ENCODE data around the gene GPC6.

The GPC6 gene

DNA sequence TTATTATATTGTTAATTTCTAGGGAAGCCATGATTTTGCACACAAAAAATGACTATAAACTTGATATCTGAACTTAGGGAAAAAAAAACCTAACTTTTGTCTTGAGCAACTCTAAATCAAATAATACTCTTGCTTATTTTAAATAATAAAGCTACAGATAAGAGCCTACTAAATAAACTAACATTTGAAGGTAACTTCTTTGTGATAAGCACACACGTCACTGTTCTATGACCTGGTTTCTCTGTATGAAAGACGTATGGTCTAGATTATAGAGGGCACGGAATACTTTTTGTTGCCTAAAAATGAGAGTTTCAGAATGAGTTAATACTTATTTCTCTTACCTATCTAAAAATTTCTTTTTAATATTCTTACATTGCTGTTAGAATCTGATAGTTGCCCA lies 649.6 kb downstream of the GPC6 start:
- in situ Hi-C loops (cut with MboI; ENCODE audit: low sequenced_read_pairs): no loop called here

GRCh38 chr13:93878675-93879074 lies 652.1 kb downstream of the GPC6 start:
- in situ Hi-C loops (cut with MboI; ENCODE audit: low sequenced_read_pairs): no loop called here

- in situ Hi-C loops (cut with MboI; ENCODE audit: low sequenced_read_pairs): no loop called here
Observed at GRCh38 chr13:93881411-93881810, 654.8 kb downstream of the GPC6 start.

- in situ Hi-C loops (cut with MboI; ENCODE audit: low sequenced_read_pairs): no loop called here
Observed at GRCh38 chr13:93882086-93882651, 655.6 kb downstream of the GPC6 start.

GRCh38 chr13:93889430-93889951 lies 662.9 kb downstream of the GPC6 start:
- in situ Hi-C loops (cut with MboI; ENCODE audit: low sequenced_read_pairs): no loop called here

GRCh38 chr13:93899981-93900380 lies 673.4 kb downstream of the GPC6 start:
- in situ Hi-C loops (cut with MboI; ENCODE audit: low sequenced_read_pairs): no loop called here

- in situ Hi-C loops (cut with MboI; ENCODE audit: low sequenced_read_pairs): no loop called here
Observed at GRCh38 chr13:93900731-93901130, 674.1 kb downstream of the GPC6 start.

- in situ Hi-C loops (cut with MboI; ENCODE audit: low sequenced_read_pairs): no loop called here
Observed at GRCh38 chr13:93903909-93904308, 677.3 kb downstream of the GPC6 start.

GRCh38 chr13:93915269-93915809 lies 688.7 kb downstream of the GPC6 start:
- in situ Hi-C loops (cut with MboI; ENCODE audit: low sequenced_read_pairs): no loop called here

DNA sequence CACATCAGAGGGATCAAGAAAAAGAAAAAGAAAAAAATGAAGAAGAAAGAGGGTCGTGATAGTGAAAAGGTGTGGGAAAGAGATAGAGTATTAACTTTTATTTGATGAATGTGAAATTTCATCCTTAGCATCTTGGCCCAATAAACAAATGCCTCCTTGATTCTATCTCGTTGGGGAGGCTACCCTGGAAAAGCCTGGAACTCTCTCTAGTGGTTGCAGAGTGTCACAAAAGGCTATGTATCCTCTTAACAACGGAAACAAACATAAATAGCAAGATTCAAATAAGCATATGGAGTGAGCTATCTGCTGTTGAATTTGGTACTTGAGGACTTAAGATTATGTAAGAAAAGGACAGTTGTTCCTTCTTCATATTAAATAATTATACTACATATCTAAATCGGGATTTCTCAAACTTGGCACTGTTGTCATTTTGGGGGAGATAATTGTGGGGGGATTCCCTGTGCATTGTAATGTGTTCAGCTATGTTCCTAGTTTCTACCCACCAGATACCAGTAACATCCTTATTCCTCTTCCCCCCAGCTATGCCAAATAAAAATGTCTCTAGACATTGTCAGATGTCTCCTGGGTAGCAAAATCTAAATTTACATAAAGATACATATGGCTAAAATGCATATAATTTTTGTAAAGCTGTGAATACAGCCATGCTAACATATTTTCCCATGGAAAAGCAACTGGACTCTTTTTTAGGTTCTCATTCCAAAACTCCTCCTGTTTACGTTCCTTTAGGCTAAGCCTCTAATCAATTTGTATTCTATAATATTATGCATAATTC lies 695.7 kb downstream of the GPC6 start:
- in situ Hi-C loops (cut with MboI; ENCODE audit: low sequenced_read_pairs): no loop called here

DNA sequence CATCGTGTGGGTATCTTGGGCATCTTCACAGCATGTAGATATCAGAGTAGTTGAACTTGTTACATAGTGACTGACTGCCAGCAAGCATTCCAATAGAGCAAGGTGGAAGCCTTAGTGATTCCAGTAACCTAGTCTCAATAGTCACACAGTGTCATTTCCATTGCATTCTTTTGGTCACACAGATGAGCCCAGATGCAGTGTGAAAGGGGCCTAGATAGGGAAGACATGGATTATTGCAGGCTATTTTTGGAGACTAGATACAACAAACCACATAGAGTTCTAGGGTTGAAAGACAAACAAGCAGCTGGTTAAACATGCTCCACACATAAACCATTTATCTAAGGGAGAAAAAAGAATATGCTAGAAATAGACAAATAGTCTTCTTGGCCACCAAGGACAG lies 699.4 kb downstream of the GPC6 start:
- in situ Hi-C loops (cut with MboI; ENCODE audit: low sequenced_read_pairs): no loop called here

GRCh38 chr13:93926425-93926824 lies 699.8 kb downstream of the GPC6 start:
- in situ Hi-C loops (cut with MboI; ENCODE audit: low sequenced_read_pairs): no loop called here

DNA sequence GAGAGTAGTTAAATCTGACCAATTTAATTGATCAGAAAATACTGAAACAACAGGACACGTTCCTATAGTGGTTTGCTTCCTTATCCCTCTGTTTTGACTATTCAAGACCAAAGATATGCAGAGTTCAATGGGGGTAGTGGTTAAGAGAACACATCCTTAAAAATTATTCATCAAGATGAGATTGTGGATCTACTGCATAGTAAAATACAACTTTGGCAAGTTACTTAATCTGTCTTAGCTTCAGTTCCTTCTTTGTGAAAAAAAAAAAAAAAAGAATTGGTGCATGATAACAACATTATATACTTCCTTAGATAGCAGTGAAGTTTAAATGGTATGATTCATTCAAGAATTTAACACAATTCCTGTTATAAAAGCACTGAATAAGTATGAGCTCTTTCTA lies 700.8 kb downstream of the GPC6 start:
- in situ Hi-C loops (cut with MboI; ENCODE audit: low sequenced_read_pairs): no loop called here

DNA sequence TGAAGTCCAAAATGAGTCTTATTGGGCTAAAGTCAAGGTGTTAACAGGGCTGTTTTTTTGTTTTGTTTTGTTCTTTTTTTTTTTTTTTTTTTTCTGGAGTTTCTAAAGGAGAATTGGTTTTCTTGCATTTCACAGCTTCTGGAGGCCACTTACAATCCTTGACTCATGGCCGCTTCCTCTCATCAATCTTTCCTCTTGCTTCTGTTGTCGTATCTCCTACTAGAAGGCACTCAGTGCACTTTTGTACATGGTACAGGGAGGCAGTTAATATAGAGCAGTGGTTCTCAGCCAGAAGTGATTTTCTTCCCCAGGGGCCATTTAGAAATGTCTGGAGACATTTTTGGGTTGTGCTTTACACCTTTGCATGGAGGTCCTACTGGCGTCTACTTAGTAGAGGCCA lies 706.3 kb downstream of the GPC6 start:
- in situ Hi-C loops (cut with MboI; ENCODE audit: low sequenced_read_pairs): no loop called here

GRCh38 chr13:93936901-93937300 lies 710.3 kb downstream of the GPC6 start:
- in situ Hi-C loops (cut with MboI; ENCODE audit: low sequenced_read_pairs): no loop called here

DNA sequence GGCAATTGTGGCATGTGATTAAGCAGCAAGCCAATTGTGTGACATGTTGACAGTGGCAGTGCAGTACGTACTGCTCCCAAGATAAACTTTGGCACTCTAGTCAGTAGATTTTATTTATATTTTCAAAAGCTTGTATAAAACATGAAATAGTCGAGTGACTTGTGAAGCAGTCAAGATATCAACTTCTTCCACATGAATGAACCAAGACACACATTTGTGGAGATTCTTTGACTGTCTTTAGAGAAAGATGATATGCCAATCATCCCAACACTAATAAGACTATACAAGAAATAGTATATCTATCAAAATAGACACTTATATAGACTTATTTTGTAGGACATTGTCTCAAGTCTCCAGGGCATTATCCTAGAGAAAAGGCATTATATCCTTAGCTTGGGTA lies 714.8 kb downstream of the GPC6 start:
- in situ Hi-C loops (cut with MboI; ENCODE audit: low sequenced_read_pairs): no loop called here

DNA sequence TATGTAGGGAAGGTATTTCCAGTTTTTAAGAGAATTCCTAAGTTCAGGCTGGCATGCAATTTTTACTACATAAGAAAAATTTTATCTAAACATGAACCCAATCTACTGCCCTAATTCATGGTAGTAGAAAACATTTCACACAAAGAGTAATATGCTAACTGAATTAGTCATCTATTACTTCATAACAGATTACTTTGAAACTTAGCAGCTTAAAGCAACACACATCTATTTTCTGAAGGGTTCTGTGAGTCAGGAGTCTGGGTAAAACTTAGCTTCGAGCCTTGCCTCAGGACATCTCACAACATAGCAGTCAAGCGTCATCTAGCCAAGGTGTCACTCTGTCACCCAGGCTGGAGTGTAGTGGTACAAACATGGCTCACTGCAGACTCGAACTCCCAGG lies 715.4 kb downstream of the GPC6 start:
- in situ Hi-C loops (cut with MboI; ENCODE audit: low sequenced_read_pairs): no loop called here

DNA sequence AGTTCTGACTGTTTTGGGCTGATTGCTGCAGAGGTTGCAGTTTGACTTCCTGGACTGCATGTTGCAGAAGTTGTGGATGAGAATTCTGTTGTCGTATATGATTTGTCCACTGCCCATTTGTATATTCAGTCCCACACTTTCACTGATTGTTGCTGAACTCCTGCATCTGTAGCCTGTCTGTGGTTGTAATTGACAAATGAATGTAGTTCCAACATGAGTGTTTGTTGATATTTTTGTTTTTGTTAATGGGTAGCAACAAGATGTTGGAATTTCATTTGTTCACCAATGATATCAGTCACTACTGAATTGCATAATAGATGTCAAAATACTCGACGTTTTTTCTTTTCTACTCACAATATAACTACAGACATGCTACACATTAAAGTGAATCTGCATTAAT lies 719.0 kb downstream of the GPC6 start:
- in situ Hi-C loops (cut with MboI; ENCODE audit: low sequenced_read_pairs): no loop called here

GRCh38 chr13:93946994-93947393 lies 720.4 kb downstream of the GPC6 start:
- in situ Hi-C loops (cut with MboI; ENCODE audit: low sequenced_read_pairs): no loop called here

DNA sequence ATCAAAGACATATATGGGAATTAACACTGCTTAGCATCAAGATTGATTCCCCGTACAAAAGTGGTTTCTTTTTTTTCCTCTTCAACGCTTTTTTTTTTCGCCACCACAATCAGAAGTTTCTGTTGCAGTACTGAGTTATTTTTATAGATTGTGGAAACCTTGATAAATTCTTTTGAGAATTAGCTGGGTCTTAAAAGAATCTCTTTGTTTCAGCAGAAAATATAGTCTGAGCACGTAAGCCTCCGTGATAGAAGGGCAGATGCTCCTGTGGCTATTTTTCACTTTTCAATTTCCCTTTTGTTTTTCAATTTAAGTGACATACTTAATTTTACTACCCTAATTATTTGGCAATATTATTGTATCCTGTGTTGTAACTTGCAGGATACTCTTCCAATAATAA lies 721.0 kb downstream of the GPC6 start:
- in situ Hi-C loops (cut with MboI; ENCODE audit: low sequenced_read_pairs): no loop called here

DNA sequence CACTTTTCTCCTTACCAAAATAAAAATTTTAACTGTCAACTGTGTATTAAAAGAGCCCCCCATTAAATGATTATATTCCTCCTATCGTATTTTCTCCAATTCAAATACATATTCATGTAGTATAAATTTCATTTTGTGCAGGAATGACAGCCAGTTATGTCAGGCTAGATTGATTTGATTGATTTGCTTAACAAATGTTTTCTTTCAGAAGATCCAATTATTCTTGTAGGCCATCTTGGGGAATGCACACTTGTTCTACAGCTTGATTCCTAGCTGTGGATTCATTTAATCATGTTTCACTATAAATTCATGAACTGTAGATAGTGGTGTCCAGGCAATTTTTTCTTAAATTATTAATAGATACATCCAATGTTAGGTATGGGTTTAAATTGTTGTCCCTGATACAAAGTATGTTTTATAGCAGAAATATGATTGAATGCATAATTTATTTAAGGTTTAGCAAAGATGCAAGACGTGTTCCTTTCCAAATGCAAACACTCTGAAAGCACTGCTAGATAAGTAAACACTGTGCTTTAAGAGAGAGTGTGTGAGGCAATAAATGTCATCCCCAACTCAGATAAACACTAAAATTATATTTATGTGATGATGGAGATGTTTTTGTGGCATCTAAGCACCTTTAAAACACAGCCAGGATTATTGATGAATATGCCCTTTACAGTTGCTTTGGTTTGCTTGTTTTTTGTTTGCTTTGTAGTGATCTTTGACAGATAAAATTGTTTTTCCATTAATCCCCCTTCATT lies 721.7 kb downstream of the GPC6 start:
- in situ Hi-C loops (cut with MboI; ENCODE audit: low sequenced_read_pairs): no loop called here

GRCh38 chr13:93951108-93951507 lies 724.5 kb downstream of the GPC6 start:
- in situ Hi-C loops (cut with MboI; ENCODE audit: low sequenced_read_pairs): no loop called here

All from hTERT RPE-1 (cell line).